Stomach smooth muscle (tissue), 2 donors: Measurements from ENCODE around the gene CDH12.

ENCODE experiments used
- H3K27ac ChIP-seq: one replicate; pipeline ENCODE4 v1.7.0; 2013; ENCODE audit warnings: mild to moderate bottlenecking, low read length, inconsistent platforms
- H3K27me3 ChIP-seq, 2 donors: one replicate each; pipeline ENCODE4 v1.7.0; 2013; ENCODE audit warnings: low read length in 2 of 2; ENCODE audit not compliant: insufficient read depth in 2 of 2, control insufficient read depth in 1 of 2
- H3K36me3 ChIP-seq, 2 donors: one replicate each; pipeline ENCODE4 v1.7.0; 2013; ENCODE audit warnings: low read length in 2 of 2; ENCODE audit not compliant: control insufficient read depth in 2 of 2, insufficient read depth in 2 of 2
- H3K4me1 ChIP-seq: one replicate; pipeline ENCODE4 v1.7.0; 2013; ENCODE audit warnings: low read length; ENCODE audit not compliant: control insufficient read depth, insufficient read depth
- H3K4me3 ChIP-seq, 2 donors: one replicate each; pipeline ENCODE4 v1.7.0; 2013; ENCODE audit warnings: low read length in 2 of 2
- H3K9ac ChIP-seq, 2 donors: one replicate each; pipeline ENCODE4 v1.7.0; 2013; ENCODE audit warnings: low read length in 2 of 2, mild to moderate bottlenecking in 1 of 2
- H3K9me3 ChIP-seq, 2 donors: one replicate each; pipeline ENCODE4 v1.7.0; 2013; ENCODE audit warnings: low read length in 2 of 2; ENCODE audit not compliant: control insufficient read depth in 2 of 2
- donor health status: healthy.
- donor health status: Pancreatic carcinoma.

CDH12 gene

DNA sequence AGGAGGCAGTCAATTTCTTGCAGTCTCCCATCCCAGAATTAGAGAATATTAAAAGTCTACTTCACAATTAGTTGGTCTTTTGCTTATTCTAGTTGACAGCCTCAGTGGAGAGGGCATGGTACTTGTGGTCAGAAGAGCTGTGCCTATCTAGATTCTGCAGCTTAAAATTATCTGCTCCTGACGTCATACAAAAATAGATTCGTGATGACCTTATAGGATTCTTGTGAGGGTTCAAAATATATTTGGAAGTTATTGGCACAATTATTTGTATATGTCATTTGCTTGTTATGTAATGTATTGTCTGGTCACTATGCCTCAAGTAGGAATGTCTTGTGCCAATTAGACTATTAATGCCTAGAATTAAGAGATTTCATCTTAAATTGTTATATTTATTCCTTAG, 142.5 kb downstream of the CDH12 start:
- H3K9me3 ChIP-seq, result no peaks in the 10 kb centered on the region
- H3K9ac ChIP-seq, result no peak overlapping the region
- no peaks in the 10 kb centered on the region for H3K36me3 ChIP-seq
- H3K4me1 ChIP-seq, result no peaks in the 10 kb centered on the region
- no peaks in the 10 kb centered on the region for H3K27me3 ChIP-seq
- no peak overlapping the region for H3K4me3 ChIP-seq
- no peak overlapping the region for H3K27ac ChIP-seq

DNA sequence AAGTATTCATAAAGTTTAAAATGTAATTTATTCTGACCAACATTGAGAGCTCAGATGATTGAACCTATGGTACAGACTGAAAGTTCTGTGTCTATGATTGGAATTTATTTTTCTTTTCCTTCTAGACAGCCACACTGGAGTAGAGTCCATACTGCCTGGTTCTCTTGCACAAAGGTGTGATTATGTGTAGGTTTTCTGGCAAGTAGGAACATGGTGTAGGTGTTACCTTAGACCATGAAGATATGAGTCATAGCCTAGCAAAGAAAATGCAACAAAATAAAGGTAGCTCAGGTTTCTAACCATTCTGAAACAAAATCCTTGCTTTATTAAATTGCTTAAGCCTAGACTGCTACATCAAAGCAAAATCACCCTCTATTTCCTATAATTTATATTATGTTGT, 143.4 kb downstream of the CDH12 start:
- H3K27me3 ChIP-seq, result no peaks in the 10 kb centered on the region
- H3K27ac ChIP-seq, result no peak overlapping the region
- no peak overlapping the region for H3K4me3 ChIP-seq
- no peaks in the 10 kb centered on the region for H3K36me3 ChIP-seq
- H3K4me1 ChIP-seq, result no peaks in the 10 kb centered on the region
- no peaks in the 10 kb centered on the region for H3K9me3 ChIP-seq
- H3K9ac ChIP-seq, result no peak overlapping the region

DNA sequence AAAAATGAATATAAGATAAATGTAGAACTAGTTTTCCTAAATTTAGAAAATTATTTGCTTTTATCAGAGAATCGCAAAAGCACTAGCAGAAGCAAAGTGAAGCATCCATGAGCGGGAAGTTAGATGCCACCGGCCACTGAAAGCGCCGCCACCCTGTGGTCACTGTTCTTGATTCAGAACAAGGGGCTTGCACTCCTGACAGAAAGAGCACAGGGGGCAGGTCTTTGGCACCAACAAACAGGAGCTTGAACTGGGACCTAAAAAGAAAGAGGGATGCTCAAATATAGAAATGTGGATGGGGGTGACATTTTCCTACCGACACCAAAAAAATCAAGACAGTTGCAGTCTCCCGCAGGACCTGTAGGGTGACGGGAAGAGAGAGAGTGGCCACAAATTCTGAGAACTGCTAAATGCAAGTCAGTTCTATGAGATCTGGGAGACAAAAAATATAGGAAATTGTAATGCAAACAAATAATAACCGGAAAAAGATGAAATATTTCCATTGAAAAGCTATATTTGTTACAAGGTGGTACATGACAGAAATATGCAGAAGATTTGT, 144.3 kb downstream of the CDH12 start:
- Histone ChIP-seq H3K36me3 (no peaks in the 10 kb centered on the region), H3K27ac (no peak overlapping the region), H3K27me3 (no peaks in the 10 kb centered on the region), H3K9me3 (no peaks in the 10 kb centered on the region), H3K4me3 (no peak overlapping the region), H3K4me1 (no peaks in the 10 kb centered on the region), H3K9ac (no peak overlapping the region)

DNA sequence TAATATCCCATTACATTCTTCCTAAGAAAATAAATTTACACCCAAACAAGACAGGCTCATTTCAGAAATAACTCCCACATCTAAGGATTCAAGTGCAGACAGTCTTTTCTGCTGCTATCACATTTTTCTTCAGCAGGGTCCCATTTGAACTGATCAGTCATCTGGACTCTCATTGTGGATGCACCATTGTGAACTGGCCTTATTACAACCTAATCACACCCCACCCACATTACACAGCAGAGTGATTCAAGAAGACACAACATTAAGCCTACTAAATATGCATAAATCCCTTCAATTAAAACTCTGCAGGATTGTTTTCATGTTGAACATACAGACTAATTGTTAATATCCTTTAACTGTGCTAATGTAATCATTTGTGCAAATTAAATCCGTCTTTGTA, 146.2 kb downstream of the CDH12 start:
- no peaks in the 10 kb centered on the region for H3K9me3 ChIP-seq
- H3K9ac ChIP-seq, result no peak overlapping the region
- no peaks in the 10 kb centered on the region for H3K27me3 ChIP-seq
- H3K36me3 ChIP-seq, result no peaks in the 10 kb centered on the region
- H3K4me1 ChIP-seq, result no peaks in the 10 kb centered on the region
- H3K4me3 ChIP-seq, result no peak overlapping the region
- H3K27ac ChIP-seq, result no peak overlapping the region

DNA sequence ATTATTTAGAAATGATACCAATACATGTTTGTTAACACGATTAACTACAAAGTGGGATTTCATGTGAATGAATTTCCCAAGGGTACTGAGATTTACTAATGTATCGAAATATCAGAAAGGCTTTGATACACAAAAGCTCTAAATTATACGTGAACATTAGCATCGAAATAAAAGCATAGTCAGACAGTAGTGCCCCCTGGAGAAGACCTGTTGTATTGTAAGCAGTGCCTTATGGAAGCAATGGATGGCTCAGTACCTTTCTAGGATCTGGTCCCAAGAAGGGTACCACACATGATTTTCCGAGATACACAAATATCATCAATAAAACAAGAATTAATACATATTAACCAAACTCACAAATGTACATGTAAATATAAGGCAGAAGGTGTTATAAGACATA, 153.8 kb downstream of the CDH12 start:
- Histone ChIP-seq H3K9me3 (no peaks in the 10 kb centered on the region), H3K36me3 (no peaks in the 10 kb centered on the region), H3K27ac (no peak overlapping the region), H3K4me3 (no peak overlapping the region), H3K9ac (no peak overlapping the region), H3K4me1 (no peaks in the 10 kb centered on the region), H3K27me3 (no peaks in the 10 kb centered on the region)

DNA sequence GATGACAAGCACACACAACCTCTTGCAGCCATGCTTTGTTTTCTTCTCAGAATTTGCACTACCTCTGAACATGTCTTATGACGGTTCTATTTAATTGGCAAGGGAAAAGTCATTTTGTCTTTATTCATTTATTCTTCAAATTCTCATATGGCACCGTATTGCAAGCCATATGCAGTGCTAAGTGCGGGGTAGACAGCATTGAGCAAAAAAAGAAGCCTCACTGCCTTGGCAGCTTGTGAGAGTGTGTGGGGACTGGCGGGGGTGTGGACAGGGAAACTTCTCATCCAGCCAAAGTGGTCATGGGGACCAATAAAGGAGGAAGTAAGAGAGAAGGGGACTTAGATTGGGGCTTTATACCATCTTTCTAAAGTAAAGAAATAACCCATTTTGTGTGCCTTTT, 160.0 kb downstream of the CDH12 start:
- Histone ChIP-seq H3K27me3 (no peaks in the 10 kb centered on the region), H3K27ac (no peak overlapping the region), H3K4me3 (no peak overlapping the region), H3K9me3 (no peaks in the 10 kb centered on the region), H3K36me3 (no peaks in the 10 kb centered on the region), H3K9ac (no peak overlapping the region), H3K4me1 (no peaks in the 10 kb centered on the region)

DNA sequence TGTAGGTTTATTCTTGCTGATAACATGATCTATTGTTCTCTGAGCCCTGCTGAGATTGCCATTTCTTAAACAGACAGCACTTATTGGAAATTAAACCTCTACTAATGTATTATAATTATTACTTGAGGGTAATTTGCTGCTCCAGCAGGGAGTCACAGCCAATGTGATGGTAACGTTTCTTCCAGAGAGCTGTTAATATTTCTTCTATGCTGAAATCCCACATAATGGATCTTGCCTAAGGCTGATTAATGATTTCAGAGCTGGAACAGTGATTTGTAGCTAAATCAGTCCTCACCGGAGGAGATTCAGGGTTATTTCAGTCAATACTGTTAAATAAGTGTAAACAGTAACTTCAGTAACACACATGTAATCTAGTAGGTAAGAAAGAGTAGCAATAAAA, 170.1 kb downstream of the CDH12 start:
- no peaks in the 10 kb centered on the region for H3K4me1 ChIP-seq
- no peaks in the 10 kb centered on the region for H3K27me3 ChIP-seq
- H3K4me3 ChIP-seq, result no peak overlapping the region
- no peak overlapping the region for H3K9ac ChIP-seq
- H3K9me3 ChIP-seq, result no peaks in the 10 kb centered on the region
- no peak overlapping the region for H3K27ac ChIP-seq
- no peaks in the 10 kb centered on the region for H3K36me3 ChIP-seq

DNA sequence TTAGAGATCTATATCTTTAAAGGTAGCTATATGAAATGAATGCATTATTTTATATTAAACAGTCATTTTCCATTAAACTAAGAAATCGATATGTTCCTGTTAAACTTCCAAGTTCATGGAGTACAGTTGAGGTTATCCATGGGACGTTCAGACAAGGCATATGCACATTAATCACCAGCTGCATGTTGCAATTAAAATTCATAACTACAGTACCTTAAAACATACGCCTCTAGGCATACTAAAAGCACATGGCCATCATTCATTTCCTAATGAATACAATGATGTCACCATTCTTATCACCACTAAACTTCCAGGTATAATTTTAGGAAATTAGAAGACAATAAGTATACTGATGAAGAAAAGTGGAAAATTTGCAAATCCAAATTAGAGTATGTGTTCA, 174.3 kb downstream of the CDH12 start:
- Histone ChIP-seq H3K9me3 (no peaks in the 10 kb centered on the region), H3K4me3 (no peak overlapping the region), H3K27ac (no peak overlapping the region), H3K27me3 (no peaks in the 10 kb centered on the region), H3K4me1 (no peaks in the 10 kb centered on the region), H3K36me3 (no peaks in the 10 kb centered on the region), H3K9ac (no peak overlapping the region)

DNA sequence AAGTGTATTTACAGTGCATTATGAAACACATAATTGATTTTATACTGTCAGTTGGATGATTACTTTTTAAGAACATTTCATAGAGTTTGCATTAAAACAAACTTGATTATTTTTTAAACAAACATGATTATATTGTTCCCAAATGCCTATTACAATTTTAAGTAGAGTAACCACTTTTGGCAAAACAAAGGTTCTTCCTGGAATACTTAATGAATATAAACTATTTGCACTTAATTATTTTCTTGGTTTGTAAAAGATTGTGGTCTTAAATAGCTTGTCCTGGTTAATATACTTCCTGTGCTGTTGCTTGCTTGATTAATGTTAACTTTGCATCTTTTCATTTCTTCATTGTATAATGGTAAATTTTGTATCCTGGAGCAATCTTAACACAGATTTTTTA, 180.0 kb downstream of the CDH12 start:
- H3K4me3 ChIP-seq, result no peak overlapping the region
- no peak overlapping the region for H3K9ac ChIP-seq
- no peaks in the 10 kb centered on the region for H3K4me1 ChIP-seq
- no peaks in the 10 kb centered on the region for H3K9me3 ChIP-seq
- no peaks in the 10 kb centered on the region for H3K36me3 ChIP-seq
- no peaks in the 10 kb centered on the region for H3K27me3 ChIP-seq
- H3K27ac ChIP-seq, result no peak overlapping the region

DNA sequence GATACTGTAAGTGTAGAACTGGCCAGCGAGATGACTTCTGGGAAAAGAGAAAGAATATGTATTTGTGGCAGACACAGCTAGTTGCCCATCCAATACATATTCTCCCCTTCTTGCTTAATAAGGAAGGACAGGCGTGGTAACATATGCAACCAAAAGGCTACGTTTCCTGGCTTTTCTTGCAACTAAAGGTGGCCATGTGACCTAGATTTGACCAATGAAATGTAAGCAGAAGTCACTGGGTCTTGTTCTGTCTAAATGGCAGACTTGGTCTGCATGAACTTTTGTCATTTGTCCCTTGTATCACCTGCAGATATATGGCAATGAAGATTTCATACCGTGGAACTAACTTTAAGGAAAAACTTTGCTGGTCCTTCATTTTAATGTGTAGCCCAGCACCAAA, 183.8 kb downstream of the CDH12 start:
- Histone ChIP-seq H3K27me3 (no peaks in the 10 kb centered on the region), H3K4me3 (no peak overlapping the region), H3K27ac (no peak overlapping the region), H3K9ac (no peak overlapping the region), H3K9me3 (no peaks in the 10 kb centered on the region), H3K36me3 (no peaks in the 10 kb centered on the region), H3K4me1 (no peaks in the 10 kb centered on the region)

DNA sequence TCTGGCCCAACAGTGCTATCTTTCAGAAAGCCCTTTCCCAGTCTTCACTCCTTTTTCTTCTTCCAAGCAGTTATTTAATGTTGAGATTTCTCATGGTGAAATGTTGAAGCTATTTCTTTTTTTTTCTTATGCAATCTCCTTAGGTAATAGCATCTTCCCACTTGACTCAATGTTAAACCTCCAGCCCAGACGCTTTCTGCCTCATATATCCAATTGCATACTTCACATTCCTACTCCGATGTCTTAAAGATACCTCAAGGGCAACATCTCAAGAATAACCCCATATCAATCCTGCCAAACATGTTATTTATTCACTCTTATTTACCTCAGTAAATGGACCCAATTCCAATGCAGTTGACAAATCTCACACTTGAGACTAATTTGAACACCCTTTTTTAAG, 187.3 kb downstream of the CDH12 start:
- Histone ChIP-seq H3K4me3 (no peak overlapping the region), H3K27me3 (no peaks in the 10 kb centered on the region), H3K9me3 (no peaks in the 10 kb centered on the region), H3K27ac (no peak overlapping the region), H3K36me3 (no peaks in the 10 kb centered on the region), H3K9ac (no peak overlapping the region), H3K4me1 (no peaks in the 10 kb centered on the region)
